GM18873 (cell line): ENCODE measurements around the gene FGFR2.
"Not testable (repeated sequence)": the region's sequence is repeated elsewhere in the genome, so short reads cannot be mapped to it uniquely, and the experiment has no call there.

Experiments
- ATAC-seq: cut with Tn5 transposase; IDR thresholded peaks from one replicate; pipeline ENCODE4 v1.9.1; 2021; ENCODE audit warnings: mild to moderate bottlenecking, moderate library complexity, moderate number of reproducible peaks; ENCODE audit not compliant: unreplicated experiment, low FRiP score

Gene FGFR2

GRCh38 chr10:121527690-121528089 is 70.6 kb downstream of the FGFR2 start:
- ATAC-seq, result no peak

- no peak for ATAC-seq
Observed at GRCh38 chr10:121526801-121527221, 71.4 kb downstream of the FGFR2 start.

GRCh38 chr10:121526135-121526790 is 72.0 kb downstream of the FGFR2 start:
- ATAC-seq, result no peak

DNA sequence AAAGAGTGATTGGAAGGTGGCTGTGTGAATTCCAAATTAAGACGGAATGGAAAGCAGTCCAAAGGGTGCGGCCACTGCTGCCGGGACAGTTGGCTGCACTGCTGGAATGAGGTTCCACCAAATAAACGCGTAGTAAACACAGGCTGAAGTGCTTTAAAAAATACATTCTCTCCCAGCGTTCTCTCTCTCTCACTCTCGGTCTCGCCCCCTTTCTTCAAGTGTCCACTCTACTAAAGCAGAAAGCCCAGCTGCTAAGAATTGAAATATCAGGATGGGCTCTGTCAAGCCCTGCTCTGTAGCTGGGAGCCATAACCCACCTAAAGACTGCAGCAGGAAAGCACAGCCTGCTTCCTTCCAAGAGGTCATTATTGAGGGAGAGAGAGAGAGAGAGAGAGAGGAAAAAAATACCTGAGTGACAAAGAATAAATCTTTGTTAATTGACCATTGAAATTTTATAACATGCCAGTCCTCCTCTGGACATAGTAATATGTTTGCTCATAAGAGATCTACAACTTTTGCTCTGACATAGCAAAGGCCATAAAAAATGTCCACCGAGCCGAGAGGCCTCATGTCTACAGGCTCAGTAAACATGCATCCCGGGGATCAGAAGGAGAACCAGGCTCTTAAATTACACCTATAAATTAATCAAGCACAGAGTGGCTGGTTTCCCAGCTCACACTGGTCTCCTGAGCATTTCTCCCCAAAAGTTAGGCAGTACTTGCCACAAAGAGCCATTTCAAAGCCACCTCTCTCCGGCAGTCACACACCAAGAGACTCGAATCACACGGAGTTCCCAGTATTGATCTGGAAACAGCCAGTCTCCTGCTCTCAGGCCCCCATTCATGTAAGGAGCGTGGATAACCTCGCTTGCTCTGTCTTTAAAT is 72.8 kb downstream of the FGFR2 start:
- no peak for ATAC-seq

- no peak for ATAC-seq
Observed at GRCh38 chr10:121524157-121524817, 74.0 kb downstream of the FGFR2 start.

DNA sequence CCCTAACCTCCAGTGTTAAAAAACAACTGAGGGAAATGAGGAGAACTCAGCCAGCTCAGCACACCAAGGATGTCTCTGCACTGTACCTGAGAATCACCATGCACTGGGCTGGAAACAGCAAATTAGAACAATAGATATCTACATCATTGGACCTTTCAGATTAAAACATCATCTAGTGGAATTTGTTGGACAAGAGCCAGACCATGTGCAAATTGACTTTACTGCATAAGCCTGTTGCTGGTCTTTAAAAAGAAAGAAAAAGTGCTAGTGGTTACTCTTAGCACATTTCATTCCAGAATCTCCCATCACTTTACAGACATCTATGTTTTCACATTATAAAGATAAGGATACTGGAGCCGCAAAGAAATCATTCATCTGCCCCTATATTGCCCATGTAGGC is 75.4 kb downstream of the FGFR2 start:
- no peak for ATAC-seq

DNA sequence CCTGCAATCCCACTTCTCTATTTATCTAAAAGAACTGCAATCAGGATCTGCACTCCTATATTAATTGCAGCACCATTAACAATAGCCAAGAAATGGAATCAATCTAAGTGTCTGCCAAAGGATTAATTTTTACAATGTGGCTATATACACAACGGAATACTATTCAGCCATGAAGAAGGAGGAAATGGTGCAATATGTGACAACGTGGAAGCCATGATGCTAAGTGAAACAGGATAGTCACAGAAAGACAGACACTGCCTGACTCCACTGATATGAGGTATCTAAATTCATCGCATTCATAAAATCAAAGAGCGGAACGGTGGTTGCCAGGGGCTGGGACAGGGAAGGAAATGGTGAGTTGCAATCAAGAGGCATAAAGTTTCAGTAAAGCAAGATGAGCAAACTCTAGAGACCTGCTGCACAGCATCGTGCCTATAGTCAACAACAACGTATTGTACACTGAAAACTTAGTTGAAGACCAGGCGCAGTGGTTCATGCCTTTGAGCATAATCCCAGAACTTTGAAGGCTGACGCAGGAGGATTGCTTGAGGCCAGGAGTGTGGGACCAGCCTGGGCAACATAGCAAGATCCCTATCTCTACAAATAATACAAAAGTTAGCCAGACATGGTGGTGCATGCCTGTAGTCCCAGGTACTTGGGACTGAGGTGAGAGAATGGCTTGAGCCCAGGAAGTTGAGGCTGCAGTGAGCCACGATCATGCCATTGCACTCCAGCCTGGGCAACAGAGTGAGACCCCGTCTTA is 76.3 kb downstream of the FGFR2 start:
- ATAC-seq, result no peak

GRCh38 chr10:121520526-121520925 is 77.7 kb downstream of the FGFR2 start:
- ATAC-seq, result not testable (repeated sequence)

DNA sequence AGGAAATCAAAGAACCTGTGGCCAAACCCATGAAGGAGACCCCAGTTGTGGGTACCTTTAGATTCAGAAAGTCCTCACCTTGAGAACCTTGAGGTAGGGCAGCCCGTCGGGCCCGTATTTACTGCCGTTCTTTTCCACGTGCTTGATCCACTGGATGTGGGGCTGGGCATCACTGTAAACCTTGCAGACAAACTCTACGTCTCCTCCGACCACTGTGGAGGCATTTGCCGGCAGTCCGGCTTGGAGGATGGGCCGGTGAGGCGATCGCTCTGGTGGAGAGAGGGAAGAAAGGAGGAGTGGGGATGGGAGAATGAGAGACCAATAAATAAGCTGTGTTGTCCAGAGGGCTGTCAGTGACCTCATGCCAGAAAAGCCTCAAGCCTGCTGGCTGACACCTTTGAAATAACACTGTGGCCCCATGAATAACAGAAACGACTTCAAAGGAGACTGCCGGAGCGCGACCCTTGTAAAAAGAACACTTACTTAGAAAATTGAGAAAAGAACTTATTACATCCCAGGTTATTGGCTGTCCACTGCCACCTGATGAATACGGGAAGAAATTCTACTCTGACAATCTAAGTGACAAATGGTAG is 78.2 kb downstream of the FGFR2 start:
- no peak for ATAC-seq

- no peak for ATAC-seq
Observed at GRCh38 chr10:121519411-121519810, 78.8 kb downstream of the FGFR2 start.

DNA sequence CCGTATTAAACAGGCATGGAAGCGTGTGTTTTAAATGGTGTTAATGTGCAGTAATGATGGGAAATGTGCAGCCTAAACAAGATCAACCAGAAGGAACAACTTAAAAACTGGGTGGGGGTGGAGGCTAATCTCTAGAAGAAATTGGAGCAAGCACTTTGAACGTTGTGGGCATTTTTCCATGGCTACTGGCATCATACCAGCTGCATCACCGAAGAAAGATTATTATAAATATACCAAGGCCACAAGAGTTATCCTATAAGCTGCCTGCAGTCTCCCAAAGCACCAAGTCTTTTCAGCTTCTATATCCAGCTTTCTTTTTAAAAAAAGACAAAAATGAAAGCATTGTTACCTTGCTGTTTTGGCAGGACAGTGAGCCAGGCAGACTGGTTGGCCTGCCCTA is 79.9 kb downstream of the FGFR2 start:
- ATAC-seq, result no peak

DNA sequence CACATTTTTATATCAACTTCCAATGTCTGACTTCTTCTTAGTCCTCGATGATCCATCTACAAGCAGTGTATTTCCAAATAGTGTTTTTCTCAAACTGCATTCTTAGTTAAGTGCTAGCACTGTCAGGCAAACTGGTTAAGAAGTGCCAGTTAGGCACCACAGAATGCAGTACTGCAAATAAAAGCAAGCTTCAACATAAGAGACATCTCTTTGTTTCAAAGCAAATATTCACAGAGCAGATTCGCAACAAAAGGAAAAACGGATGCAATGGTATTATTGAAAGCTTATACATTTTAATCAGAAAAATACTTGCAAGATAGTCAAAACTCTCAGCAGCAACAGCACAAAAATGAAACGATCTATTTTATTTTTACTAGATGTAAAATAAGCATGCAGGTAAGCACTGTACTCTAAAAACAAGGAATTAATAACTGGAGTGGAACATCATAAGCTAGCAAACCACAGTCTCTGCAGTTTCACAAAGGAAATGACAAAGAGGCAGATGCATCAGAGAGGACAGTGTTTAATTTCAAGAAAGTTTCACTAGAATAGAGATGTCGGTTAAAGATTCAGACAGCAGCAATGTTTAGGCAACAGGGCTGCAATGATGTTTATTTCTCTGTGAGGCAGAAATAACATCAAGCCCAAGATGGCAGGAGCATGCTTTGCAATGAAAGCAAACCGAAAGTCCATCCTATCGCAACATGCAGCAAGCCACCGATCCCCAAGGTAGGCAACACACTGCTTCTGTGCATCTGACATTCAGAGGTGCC is 82.0 kb downstream of the FGFR2 start:
- ATAC-seq, result no peak

DNA sequence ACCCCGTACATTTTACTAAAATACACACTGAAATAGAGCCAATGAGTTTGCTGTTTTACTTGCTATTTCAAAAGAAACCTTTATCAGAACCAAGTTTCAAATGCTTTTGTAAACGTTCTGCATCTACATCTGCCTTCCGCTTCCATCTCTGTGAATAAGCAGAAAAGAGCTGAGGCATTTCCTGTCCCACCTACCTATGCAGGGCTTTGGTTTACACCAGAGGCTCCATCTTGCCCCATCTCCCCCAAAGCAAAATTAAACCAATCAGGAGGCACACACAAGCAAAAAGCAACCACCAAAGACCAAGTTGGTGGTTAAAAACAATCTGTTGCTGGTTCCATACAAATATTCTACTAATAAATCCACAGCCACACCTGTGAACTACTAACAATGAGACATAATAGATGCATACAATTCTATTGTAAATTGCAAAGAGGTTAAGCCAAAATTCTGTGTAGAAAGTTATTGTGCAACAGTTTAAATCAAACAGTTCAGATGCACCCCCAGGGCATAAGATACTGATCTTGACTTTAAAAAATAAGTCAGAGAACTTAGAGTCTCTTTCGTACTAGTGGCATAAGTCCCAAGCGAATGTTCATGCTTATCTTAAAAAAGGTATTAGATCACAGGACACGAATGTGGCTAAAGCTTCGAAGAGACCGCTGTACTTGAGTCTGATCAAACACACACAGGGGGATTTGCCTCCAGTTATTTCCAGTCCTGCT is 83.9 kb downstream of the FGFR2 start:
- ATAC-seq, result no peak

DNA sequence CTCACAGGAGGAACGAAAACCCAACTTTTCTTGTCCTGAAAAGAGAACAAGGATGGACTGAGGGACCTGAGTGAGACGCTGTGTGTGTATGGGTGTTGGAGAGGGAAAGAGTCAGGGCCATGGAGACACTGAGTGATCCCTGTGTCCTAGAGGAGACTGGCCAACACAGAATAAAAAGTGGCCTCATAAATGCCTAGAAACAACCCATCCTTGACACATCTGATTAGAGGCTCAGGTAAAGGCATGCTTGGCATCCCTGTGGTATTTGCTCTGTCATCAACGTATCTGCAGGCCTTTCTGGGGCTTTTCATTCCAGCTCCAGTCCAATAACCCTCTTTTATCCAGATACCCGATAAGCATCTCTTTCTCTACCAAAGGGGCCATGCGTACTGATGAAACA is 86.3 kb downstream of the FGFR2 start:
- no peak for ATAC-seq

DNA sequence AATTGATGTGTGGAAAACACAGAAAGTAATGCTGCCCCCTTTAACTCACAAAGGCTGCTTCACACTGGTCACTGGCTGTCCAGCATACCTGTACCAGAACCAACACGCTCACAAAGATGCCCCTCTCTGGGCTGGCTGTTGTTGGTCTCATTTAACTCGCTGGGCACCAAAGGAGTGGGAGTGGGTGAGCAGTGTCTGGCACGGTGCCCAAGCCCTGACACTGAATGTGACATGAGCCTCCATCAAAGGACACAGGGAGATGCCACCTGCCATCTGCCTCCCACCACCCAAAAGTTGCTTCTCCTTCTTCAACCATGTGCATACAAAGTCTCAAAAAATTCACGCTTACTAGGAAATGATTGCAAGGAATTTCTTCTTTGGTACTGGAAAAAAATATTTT is 86.8 kb downstream of the FGFR2 start:
- ATAC-seq, result no peak

GRCh38 chr10:121510201-121510771 is 88.0 kb downstream of the FGFR2 start:
- ATAC-seq, result no peak

GRCh38 chr10:121509796-121510195 is 88.4 kb downstream of the FGFR2 start:
- no peak for ATAC-seq

- no peak for ATAC-seq
Observed at GRCh38 chr10:121509112-121509511, 89.1 kb downstream of the FGFR2 start.
